GM21526 (cell line): ENCODE results near the gene GORASP1.

Experiments used
- ATAC-seq: cut with Tn5 transposase; IDR thresholded peaks from one replicate; pipeline ENCODE4 v1.9.1; 2021; ENCODE audit warnings: moderate library complexity; ENCODE audit not compliant: unreplicated experiment, low FRiP score

The GORASP1 gene

GRCh38 chr3:39107388-39108199 is at the start of gene GORASP1, which contains the start of gene TTC21A:
Gene GORASP1, minus strand, starts transcription at chr3:39107627. Its CDS starts 86 bp downstream, at chr3:39107541.
Gene TTC21A, plus strand, starts transcription at chr3:39107680. Its CDS starts 158 bp downstream, at chr3:39107838.
- ATAC-seq: peak; percentile 46

- no peak for ATAC-seq
Observed at GRCh38 chr3:39156421-39156820, 49.0 kb upstream of the GORASP1 start.

- ATAC-seq: no peak
Observed at GRCh38 chr3:39154280-39155021, 47.0 kb upstream of the GORASP1 start.

- no peak for ATAC-seq
Observed at GRCh38 chr3:39153977-39154279, 46.5 kb upstream of the GORASP1 start.

- ATAC-seq: no peak
Observed at GRCh38 chr3:39150803-39151631, 43.6 kb upstream of the GORASP1 start.

- no peak for ATAC-seq
Observed at GRCh38 chr3:39150148-39150802, 42.8 kb upstream of the GORASP1 start.

- ATAC-seq: no peak
Observed at GRCh38 chr3:39149498-39150147, 42.2 kb upstream of the GORASP1 start.

GRCh38 chr3:39149059-39149455 is 41.6 kb upstream of the GORASP1 start:
- ATAC-seq: no peak

- ATAC-seq: no peak
Observed at GRCh38 chr3:39148435-39149058, 41.1 kb upstream of the GORASP1 start.

GRCh38 chr3:39147711-39148434 is 40.4 kb upstream of the GORASP1 start:
- ATAC-seq: no peak

GRCh38 chr3:39146611-39147591 is 39.5 kb upstream of the GORASP1 start:
- ATAC-seq: no peak

GRCh38 chr3:39146083-39146501 is 38.7 kb upstream of the GORASP1 start:
- ATAC-seq: no peak

- ATAC-seq: no peak
Observed at GRCh38 chr3:39144748-39145380, 37.4 kb upstream of the GORASP1 start.

GRCh38 chr3:39144095-39144747 is 36.8 kb upstream of the GORASP1 start:
- ATAC-seq: no peak

- ATAC-seq: no peak
Observed at GRCh38 chr3:39143051-39143885, 35.8 kb upstream of the GORASP1 start.

- ATAC-seq: no peak
Observed at GRCh38 chr3:39142067-39142466, 34.6 kb upstream of the GORASP1 start.
